Esophagus mucosa (tissue), 1 donor: Measurements from ENCODE around the gene COL9A1. TPM values are rescaled to one million over a fixed set of nuclear protein-coding genes. Genes with fewer than 3 reads are reported as not detected.

Experiments
- ATAC-seq: fragments of 200-7000 bp; cut with Tn5 transposase; one replicate; pipeline ENCODE4 v1.9.1; 2020
- total RNA-seq: library from RNA; stranded (reverse); gene quantifications from one replicate; pipeline ENCODE4 v1.2.4, GENCODE V29; 2023
- donor health status: DM: yes; HTN: yes; CAD: no.

Gene COL9A1
- total RNA-seq, 1 donor from 2014 or later: not detected

DNA sequence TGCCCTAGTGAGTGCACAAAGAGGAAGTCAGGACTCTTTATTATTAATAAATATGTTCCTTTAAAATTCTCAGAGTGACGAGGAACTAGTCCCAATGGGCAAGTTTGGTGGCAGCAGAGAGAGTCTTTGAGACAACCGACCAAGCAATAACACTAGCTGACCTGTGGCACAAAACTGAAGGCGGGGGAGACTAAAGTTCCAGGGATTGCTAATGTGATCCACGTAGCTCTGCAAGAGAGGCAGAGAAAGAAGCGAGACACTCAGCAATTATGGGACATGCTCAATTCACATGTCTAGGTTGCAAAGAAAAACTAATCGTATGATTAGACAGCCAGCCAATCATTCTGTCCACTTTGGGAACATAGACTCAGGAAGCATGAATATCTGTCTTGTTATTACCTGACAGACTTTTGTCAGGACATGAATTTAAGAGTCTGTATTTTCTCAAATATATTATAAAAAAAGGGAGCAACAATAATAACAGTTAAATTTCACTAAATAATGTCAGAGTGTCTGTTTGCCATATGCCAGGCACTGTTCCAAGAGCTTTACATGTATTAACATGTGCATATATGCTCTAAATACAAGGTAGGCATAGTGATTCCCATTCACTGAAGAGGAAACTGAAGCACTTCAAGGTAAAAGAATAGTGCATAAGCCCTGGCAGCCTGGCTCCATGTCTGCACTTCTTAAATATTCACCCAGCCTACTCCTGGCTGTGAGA lies 81.0 kb downstream of the COL9A1 start:
- ATAC-seq: no peak

DNA sequence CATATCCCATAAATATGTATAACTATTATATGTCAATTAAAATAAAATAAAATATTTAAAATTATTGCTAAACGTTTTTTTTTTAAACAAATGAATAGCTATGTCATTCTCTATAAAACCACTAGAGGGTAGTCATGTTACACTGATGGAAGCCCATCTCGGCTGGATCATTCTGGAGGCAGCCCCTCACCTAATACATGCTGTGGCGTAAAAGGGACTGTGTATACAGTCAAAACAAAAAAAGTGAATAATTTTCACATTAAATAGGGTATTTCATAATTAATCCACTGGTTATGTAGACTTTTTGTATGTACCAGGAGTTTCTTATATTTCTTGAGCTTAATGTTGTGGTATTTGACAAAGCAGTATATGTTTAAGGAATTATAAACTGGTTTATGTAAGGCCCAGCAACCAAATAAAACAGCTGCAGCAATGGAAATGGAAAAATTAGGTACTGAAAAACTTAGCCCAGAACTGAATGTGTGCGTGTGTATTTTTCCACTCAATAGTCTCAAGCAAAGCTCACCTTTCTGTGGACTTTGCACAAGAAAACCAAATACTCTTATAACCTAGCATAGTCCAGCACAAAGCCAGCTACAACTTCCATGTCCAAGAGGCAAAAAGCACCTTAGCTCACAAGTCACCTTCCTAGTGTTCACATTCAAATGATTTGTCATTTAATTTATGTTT lies 81.7 kb downstream of the COL9A1 start:
- ATAC-seq: peak; percentile 49

DNA sequence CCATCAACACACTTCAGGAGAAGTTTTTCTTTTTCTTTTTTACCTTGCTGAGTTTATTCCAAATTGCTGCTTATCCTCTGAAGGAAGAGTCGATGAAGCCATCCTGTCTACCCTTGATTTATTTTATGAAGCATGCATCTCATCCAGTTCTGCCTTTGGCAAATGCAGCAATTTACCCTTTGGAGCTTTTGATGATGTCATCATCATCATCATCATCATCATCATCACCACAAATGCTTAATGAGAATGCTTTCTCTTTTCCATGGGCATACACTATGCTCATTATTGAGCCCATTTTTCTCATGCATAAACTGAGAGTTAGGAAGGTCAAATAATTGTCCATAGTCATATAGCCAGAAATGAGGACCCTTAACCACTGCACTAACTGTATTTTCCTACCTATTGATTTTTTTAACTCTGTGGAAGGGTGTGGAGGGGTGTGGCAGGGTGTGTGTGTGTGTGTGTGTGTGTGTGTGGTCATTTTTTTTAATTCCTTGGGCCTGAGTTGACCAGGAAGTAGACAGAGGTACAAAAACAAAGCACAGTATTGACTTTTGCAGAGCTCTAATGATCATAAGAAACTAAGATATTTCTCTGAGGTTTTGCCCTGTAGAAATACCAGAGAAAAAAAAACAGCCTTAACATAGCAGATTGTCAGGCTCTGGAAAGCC lies 82.8 kb downstream of the COL9A1 start:
- ATAC-seq: peak; percentile 69

DNA sequence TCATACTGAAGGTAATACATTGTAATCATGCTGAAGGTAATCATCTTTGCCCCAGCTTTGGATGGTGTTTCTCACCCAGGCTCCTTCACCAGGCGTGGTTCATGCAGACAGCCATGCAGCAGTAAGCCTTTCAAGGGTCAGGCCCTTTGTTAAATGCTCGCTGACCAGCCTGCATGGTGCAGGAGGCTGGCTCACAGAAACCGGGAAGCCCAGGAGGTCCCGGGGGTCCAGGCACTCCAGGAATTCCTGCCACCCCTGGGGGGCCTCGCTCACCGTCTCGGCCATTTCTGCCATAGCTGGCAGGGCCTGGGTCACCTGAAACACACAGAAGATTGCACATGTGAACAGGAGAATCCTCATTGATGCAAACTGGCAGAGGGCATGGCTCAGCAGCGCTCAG lies 86.1 kb downstream of the COL9A1 start:
- ATAC-seq: no peak

DNA sequence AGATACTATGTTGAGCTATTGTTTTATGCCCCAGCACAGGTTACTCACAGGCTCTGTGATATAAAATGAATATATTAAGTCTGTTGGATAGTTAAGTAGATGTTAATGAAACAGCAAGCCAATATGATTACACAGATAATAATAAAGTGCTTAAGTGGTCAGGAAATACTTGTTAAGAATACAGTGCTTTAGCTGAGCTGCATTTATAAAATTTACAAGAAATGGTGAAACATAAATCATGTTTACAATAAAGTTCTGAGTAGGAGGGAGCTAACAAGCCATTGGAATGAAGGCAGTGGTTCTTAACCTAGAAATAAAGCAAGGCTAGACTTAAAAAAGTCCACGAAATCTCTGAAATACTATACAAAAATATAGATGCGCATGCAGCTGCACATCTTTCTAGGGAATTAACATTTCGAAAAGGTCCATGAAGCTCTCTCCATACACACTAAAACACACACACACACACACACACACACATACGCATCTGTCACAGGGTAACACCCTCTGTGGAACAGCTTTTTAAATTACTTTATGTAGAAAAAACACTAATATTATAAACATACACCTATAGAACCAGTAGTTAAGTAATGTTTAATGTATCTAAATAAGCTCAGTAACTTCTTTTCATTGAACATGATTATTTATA lies 87.3 kb downstream of the COL9A1 start:
- ATAC-seq: no peak

DNA sequence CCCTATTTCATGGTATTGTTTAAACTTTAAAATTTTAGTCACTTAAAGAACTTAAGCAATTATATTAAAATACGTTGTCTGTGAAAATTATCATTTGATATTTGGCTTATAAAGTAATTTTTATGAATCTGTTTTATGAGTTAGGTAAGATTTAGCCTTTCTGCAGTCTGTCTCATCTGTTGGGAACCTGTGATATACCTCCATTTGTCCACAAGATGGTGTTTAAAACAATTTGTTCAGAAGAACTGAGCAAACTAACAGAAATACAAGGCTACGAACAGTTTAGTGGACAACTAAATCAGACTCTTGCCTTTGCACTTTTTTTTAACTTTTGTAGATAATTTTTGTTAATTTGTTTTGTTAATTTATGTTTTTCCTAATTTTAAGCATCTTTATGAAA lies 92.4 kb downstream of the COL9A1 start:
- no peak for ATAC-seq

DNA sequence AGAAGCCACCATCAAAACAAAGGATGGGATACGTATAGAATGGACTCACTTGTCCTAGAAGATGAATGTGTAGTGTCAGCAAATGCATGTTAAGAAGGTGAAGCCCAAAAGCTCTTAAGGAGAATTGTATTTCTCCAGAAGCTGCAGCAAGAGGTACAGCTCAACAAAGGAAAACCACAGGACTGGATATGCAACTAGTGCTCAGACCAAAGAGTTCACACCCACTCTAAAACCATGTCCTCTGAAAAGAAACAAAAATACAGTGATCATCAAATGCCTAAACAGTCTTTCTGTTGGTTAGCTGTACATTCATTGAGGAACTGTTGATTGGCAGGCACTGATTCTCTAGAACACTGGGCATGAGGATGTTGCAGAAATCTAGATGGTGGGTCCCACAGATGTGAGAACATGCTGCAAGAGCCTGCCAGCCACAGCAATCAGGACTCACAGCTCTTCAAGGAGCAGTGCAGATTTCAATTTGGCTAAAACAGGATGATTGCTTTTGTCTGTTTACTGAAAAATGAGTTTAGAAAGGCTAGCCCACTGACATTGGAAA lies 94.6 kb downstream of the COL9A1 start:
- no peak for ATAC-seq

DNA sequence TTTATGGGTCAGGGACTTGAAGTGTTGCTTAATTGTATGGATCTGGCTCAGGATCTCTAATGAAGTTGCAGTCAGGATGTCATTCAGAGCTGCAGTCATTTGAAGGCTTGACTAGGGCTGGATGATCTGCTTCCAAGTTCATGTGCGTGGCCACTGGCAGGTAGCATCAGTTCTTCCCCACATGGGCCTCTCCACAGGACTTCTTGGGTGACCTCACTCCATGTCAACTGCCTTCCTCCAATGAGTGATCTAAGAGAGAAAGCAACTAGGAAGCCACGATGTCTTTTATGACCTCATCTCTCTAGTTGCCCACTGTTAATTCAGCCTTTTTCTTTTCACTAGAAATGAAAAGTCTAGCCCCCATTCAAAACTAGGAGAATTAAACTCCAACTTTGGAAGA lies 104.1 kb downstream of the COL9A1 start:
- ATAC-seq: no peak

DNA sequence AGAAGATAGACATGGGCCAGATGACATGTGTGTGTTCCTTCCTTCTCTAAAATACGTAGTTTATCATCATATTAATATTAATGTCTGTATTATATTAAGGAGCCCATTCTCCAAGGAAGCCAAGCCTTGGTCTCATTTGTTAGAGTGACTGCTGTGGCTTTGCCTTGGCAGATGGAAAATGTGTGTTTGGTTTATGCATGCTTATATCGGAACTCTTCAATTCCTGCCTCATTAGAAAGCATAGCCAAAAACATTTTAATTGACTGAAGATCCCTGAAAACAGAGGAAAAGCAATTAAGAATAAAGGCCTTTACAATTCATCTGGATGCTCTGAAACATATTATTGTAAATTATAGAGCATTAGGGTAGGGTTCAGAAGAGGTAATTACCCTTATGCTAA lies 106.4 kb downstream of the COL9A1 start:
- ATAC-seq: no peak

DNA sequence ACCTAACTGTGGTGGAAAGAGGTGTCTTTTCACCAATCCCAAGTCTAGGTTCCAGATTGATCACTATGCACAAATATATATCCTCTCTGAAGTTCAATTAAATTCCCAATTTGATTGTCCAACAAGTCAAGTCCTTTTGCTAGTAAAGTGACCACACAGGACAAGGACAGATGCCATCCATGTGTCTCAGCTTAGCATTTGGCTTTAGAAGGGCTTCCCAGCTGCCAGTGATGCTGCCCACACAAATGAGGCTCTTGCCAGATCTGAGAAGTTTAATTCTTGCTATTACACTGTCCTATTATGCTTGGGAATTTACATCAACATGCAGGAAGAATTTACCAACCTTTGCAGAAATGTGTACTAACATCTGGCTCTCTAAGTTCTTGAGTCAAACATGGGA lies 108.5 kb downstream of the COL9A1 start:
- ATAC-seq: no peak

DNA sequence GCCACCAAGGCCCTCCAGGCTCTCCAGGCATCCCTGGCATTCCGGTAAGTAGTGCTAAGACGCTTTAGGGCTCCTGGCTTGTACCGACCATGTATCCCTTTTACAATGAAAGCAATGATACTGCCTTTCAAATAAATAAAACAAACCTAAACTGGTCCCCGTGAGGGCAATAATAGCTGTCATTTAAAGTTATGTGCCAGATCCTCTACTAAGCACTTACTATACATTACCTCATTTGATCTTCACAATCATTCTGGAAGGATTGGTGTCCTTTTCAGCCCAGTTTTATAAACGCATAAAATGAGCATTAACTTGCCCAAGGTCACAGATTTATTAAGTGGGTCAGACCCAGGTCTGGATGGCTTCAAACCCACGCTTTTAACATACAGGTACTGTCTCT lies 114.7 kb downstream of the COL9A1 start:
- no peak for ATAC-seq

DNA sequence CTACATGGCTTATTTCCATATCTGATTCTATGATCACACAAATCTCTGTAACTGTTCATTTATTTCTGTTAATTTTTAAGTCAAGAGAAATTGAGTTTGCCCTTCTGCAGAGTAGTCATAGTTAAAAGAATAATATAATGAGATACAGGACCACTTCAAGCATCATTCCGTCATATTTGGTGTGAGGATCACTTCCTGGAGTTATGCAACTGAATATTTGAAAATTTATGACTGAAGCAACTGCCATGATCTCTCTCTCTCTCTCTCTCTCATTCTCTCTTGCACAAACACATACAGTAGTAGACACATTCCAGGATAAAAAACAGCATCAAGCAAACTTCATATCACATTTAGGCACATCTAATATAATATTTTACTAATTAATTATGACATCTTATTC lies 116.4 kb downstream of the COL9A1 start:
- ATAC-seq: no peak

DNA sequence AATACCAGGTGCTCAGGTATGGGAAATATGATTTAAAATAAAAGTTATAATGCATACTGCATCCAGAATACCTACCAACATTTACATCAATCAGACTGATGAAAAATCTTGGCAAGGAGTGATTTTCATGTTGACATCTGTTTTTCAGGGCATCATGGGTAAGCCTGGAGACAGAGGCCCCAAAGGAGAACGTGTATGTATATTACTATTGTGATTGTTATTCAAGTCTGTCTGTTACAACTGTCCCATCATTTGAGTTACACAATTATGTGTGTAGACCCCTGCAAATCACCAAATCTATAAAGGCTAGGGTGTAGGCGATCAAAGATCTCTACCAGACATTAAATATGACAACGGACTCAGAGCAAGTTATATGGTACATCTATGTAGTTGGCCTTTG lies 118.2 kb downstream of the COL9A1 start:
- ATAC-seq: no peak

DNA sequence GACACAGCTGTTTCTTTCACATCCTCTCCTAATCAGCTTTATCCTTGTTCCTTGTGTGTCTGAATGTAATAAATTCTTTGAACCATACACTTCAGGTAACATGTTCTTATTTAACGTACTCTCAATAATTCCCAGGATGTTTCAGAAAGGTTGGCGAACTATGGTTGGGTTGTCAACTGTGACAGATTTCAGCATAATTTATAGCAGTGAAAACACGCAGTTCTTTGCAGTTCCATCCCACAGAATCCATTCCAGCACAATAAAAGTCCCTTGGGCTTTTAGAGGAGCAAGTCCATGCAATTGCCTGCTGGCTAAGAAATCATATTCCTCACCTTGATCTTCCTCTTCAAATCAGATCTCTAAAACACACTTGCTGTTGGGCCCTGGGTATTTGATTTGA lies 119.3 kb downstream of the COL9A1 start:
- no peak for ATAC-seq

DNA sequence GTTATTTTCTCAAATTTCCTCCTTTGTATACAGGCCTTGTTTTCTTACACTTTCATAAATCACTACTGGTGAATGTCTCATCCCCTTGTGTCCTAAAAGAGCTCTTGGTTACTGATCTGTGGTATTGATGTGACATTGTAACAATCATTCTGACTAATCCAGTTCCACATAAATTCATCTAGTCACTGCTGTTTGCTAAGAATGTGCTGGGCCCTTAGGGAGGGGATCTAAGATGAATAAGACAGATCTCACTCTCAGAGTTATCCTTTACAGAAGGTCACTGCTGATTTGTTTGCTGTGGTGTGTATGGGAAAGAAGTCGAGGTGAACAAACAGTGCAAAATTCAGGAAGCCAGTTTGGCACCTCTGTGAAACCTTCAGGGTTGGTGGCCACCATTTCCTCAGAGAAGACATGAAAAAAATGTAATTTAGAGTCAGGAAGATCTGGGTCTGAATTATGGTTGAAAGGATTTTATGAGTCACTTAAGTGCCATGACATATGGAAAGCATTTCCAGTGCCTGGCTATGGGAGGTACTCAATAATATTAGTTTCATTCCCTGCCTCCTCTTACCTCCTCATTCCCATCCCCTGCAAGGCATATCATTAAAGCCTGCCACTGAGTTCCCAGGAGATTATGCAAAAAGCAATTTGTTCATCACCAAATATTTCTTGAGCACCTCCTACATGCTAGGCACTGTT lies 121.8 kb downstream of the COL9A1 start:
- no peak for ATAC-seq

DNA sequence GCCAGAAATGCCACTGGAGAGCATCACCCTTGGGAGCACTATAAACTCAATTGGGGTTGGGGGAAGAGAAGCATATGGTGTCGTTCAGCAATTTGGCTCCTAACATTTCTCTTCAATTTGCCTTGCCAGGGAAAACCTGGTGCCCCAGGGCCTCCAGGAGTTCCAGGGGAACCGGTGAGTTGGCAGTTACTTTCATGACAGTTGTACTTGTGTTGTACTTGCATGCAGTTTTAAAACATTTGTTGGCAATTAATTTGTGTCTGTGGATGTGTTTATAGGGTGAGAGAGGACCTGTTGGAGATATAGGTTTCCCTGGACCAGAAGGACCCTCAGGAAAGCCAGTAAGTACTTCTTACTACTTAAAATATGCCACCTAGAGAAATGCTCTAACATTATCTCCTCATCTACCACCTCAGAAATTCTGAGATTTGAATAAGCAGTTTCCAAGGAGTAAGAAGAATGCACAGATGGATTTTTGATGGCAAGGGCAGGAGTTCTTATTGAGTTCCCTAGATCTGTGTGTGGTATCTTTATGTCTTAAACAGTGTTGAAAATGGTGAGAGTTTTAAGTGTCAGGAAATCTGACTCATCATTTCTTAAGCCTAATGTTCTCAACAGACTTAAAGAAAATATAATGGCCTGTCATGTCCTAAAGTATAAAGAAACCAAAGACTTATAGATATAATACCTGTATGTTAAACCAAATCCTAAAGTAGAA lies 122.5 kb downstream of the COL9A1 start:
- no peak for ATAC-seq

DNA sequence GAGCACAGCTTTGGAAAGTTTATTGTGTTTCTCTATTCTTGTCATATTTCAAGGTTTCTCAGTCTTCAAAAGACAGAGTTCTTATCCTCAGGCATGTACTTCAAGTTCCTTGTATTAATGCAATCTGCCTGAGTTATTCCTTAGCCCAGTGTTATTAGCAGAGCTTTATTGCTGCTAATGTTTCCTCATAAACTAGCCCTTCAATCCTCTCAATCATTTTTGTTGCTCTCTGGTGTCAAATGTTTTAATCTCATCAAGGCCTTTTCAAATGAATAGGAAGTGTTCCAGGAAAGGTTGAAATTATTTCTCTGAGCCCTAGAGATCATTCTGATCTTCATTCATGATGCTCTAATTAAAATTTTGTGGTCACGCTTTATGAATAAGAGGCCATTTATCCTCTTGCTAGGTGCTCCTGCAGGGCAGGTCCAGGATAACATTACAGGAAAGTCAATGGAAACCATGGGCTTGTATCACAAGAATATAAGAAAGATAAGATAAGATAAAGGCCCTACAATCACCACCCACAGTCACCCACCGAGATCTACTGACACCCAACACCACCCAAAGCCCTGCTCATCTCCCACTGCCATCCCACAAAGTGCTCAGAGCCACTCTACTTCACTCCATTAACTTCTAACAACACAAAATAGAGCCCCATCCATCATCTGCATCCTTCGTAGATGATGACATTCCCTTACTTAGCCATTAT lies 125.9 kb downstream of the COL9A1 start:
- ATAC-seq: no peak

DNA sequence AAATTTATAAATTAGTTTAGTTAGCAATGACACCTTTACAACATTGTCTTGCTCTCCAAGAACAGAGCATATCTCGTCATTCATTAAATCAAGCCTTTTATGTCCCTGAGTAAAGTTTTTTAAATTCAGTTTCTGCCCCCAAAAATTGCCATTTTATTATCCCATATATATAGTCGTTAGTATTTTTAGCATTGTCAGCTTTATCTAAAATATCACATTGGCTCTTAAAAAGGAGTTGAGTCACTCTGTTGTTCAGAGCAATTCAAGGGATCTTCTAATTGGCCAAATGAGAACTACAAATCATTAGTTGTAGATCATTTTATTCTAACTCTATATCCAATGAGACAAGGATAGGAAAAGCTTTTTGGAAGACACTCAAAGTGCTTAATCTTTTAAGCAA lies 127.1 kb downstream of the COL9A1 start:
- no peak for ATAC-seq

DNA sequence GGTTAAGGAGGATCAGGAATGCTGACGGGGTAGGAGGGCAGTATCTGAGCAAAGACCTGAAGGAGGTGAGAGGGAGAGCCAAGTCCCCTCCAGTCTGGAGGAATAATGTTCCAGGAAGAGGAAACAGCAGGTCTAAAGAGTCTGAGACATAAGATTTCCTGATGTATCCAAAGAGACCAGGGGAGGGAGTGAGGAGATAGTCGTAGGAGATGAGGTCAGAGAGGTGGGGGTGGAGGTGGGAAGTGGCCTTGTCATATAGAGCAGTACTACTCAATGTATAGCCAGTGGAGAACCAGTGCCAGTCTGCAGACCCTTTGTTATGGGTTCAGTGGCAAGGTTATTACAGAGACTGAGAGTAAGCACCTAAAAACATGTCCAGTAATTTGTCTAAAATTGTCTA lies 130.6 kb downstream of the COL9A1 start:
- ATAC-seq: no peak

DNA sequence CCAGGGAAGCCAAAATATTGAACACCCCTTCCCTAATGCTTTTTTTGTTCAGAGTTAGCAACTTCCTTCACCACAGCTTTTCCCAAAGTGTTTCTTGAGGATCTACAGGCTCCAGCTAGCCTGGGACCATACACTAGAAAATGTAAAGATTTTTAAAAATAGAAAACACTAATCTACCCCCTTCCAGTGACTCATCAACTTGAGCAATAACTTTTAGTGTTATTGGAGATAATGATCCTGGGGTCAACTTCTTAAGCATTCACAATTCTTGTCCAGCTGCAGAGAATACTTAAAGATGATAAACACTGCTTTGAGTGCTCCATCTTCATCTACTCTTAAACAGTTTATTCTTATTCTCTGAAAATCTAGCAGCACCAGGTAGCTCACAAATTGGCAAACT lies 131.6 kb downstream of the COL9A1 start:
- no peak for ATAC-seq
